HT-29 (cell line): ENCODE results near the gene ANKS1B. TPM values are rescaled to one million over a fixed set of nuclear protein-coding genes. Genes with fewer than 3 reads are reported as not detected.
"Not testable (repeated sequence)": the region's sequence is repeated elsewhere in the genome, so short reads cannot be mapped to it uniquely, and the experiment has no call there.

Experiments
- DNase-seq: peaks from one replicate; pipeline ENCODE4 v3.0.0-alpha.2; 2015; ENCODE audit warnings: low spot score
- total RNA-seq: library from RNA; depleted of rRNA; stranded (reverse); fragments of >200 nt; shearing (Covaris generic); gene quantifications from 2 replicates; pipeline ENCODE4 v1.2.3, GENCODE V29; 2014

ANKS1B gene
- total RNA-seq, 1 experiment from 2014 or later, result not detected

DNA sequence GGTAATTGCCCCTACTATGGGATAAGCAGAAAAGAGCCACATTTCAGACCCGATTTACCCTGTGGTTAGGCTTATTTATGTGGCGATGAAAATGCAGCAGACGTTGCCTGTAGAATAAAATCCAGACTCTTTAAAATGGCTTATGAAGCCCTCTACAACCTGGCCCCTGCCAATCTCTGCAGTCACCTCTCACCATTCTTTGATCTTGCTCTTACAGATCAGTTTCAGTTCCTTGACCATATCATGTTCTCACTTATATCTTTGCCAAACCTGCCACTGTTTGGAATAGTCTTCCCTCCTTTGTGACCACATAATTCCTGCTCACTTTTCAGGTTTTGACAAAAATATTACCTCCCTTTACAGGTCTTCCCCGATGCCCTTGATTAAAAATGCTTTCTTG, 601.5 kb downstream of the ANKS1B start:
- no peak for DNase-seq

- DNase-seq, result no peak
Measured at GRCh38 chr12:99381992-99382391, 602.7 kb downstream of the ANKS1B start.

DNA sequence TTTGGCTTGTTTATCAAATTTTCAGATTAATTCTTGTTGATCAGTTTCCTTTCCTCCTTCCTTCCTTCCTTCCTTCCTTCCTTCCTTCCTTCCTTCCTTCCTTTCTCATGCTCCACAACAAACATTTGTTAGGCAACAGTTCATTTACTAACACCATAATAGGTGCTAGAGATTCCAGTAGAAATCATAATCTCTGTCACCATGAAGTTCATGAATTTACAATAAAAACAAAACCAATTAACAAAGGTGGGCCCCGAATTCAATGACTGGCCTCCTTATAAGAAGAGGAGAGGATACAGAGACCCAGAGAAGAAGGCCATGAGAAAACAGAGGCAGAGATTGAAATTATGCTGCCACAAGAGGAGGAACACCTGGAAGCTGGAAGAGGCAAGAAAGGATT, 604.0 kb downstream of the ANKS1B start:
- DNase-seq, result no peak

DNA sequence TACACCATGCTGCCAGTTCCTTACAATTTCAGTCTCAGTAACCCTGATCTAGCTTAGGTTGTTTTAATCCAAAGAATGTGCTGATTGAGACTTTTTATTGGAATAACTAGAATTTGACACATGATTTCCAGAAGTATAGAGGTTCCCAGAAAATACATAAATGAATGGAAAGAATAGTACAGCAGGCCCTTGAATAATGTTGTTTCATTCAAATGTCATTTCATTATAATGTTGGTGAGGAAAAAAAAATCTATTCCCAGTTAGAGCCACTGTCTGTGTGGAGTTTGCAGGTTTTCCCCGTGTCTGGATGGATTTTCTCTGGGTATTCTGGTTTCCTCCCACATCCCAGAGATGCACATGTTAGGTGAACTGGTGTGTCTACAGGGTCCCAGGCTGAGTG, 610.7 kb downstream of the ANKS1B start:
- DNase-seq, result no peak

DNA sequence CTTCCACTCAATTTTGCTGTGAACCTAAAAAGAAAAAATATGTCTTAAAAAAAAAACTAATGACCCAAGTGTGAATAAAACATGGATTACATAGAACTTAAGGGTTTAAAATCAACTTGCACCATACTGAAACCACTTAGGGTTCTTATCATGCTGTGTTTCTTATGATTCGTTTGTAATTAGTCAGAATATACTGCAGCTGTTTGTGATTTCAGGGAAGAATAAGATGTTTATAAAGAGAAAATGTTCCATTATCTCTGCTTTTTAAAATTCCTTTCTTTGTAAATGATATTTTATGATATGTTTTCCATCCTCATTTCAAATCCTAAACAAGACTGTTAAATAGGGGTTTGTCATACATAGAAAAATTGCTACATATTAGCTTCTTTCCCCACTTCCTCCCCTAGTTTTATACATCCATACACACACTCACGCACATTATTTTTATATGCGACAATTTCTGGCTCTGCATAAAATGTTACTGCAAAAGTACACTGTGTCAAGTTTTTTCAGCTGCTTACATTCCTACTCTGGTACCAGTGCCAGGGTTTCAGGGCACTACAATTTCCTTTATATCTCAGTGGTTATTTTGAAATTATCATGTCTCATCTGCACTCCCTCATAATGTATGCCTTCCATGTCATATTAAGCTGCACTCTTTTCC, 612.3 kb downstream of the ANKS1B start:
- DNase-seq, result no peak

- no peak for DNase-seq
Measured at GRCh38 chr12:99370421-99371138, 614.2 kb downstream of the ANKS1B start.

DNA sequence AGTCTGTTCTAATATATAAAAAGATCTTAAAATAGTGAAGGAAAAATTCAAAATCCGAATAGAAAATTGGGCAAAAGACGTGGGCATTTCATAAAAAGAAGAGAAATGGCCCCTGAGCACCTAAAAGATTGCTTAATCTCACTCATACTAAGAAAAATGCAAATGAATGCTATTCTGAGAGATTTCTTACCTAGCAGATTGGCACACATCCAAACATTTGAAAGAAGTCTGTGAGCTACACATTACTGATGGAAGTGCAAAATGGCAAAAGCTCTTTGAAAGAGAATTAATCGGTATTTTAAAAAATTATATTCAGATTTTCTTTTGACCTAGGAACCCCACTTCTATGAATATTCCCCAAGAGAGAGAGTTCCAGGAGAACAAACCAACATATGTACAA, 617.6 kb downstream of the ANKS1B start:
- no peak for DNase-seq

DNA sequence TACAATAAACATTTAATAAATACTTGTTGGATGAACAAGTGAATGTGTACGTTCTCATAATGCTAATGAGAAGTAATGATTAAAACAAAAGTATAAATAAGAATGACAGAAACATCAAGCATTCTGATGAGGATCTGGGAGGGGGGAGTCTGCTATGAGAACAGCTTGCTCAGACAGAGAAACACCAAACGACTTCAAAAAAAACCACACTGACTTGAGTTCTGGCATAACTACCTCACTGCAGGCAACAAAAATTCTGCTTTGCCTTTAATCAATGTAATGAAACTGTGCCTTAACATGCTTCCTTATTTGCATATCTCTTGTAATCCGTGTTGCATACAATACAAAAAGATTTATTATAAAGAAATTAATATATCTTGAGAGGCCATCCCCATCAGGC, 632.5 kb downstream of the ANKS1B start:
- no peak for DNase-seq

DNA sequence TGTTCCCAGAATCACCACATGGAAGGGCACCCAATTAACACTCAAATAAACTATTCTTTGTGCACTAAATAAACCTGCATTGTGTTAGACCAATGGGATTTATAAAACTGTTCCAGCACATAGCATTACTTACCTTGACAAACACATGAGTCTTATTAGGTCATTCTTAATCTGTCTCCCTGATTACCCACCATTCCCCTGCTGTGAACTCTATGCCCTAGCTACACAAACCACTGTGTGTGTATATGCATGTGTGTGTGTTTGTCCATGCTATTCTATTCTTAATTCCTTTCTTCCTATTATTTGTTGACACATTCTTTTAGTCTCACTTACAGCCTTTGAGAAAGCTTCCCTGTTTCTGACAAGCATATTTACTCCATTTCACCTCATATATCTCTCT, 640.8 kb downstream of the ANKS1B start:
- no peak for DNase-seq

- no peak for DNase-seq
Measured at GRCh38 chr12:99339663-99340062, 645.1 kb downstream of the ANKS1B start.

DNA sequence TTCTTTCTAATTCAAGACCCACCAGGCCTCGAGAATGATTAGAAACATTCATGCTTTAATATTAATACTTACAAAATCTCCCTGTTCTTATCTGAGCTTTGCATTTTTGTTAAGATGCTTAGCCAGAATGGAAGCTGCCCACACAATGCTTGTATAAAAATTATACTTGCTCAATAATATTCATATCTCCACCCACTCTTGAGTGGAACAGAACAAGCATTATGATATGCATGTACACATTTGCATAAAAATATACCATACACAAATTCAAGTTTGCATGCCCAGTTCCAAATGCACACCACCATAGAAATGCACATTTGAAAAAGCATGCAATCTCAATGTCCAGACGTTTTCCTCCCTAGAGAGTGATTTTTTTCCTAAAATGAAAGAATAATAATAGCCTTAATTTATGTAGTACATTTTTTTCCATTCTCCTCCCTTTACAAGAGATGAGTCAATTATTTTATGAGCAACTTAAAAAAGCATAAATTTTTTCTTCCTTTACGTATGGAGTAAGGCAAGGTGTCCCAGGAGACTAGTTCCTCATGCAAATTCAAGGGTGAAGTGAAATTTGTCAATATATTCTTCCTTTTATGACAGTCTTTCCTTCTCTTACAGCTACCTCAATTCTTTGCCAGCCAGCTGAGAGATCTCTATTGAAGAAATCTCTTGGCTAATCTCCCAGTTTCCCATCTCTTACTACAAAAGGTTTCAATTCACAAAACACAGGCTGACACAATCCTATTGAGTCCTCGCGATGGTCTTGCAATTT, 650.3 kb downstream of the ANKS1B start:
- DNase-seq, result no peak

DNA sequence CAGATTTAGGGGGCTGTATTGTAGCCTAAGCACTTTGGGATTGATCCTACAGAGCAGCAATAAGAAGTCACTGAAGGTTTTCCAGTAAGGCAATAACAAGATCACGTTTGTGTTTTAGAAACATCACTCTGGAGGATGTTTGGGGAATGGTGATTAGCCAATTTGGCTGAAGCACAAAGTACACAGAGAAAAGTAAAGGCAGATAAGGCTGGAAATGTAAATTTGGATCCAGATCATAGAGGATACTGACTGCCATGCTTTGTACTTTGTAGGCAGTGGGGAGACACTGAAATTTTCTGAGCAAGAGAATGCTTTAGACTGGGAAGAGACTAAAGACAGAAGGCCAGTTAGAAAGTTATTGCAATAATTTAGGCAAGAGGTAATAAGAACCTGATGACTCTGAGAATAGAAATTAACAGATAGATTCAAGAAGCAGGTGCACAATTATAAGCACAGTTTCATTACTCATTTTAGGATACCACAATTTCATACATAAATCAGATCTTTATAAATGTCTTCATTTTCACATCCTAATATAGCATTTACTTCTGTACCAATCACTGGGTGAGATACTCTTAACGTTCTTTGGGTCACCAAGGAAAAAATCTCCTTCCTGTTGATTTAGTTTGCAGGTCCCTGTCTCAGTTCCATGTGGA, 651.7 kb downstream of the ANKS1B start:
- no peak for DNase-seq

DNA sequence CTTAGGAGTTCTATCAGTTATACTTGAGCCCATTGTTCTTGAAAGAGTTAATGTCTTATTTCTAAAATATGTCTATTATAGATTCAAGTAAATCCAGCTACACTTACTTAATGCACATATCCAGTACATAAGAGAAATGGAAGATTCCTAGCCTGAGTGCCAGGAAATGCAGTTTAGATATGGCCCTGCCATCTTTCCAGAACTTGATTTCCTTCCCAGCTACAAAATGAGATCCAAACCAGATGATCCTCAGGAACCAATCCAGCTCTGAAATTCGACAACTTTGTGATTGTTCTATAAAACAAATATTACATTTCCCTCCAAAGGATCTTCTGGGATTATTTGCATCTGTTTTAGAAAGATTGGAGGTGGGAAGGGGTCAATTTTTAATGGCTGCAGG, 654.5 kb downstream of the ANKS1B start:
- no peak for DNase-seq

GRCh38 chr12:99321210-99321609, 663.5 kb downstream of the ANKS1B start:
- not testable (repeated sequence) for DNase-seq

GRCh38 chr12:99311373-99311772, 673.4 kb downstream of the ANKS1B start:
- DNase-seq, result no peak

GRCh38 chr12:99309812-99310211, 674.9 kb downstream of the ANKS1B start:
- DNase-seq, result no peak

GRCh38 chr12:99302874-99303273, 681.9 kb downstream of the ANKS1B start:
- DNase-seq, result no peak

DNA sequence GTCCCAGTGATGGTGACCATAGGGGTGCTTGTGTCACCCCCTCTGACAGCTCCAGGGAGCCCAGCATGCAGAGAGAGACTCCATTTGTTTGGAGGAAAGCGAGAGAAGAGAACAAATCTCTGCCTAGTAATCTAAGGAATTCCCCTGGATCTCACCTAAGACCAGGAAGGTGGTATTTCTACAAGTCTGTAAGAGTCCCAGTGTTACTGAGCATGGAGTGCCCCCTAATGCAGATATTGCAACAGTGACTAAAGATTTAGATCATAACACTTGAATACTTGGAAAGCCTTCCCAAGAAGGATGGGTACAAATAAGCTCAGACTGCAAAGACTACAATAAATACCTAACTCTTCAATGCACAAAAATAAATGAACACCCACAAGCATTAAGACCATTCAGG, 697.6 kb downstream of the ANKS1B start:
- no peak for DNase-seq

- DNase-seq, result no peak
Measured at GRCh38 chr12:99284161-99284560, 700.6 kb downstream of the ANKS1B start.

DNA sequence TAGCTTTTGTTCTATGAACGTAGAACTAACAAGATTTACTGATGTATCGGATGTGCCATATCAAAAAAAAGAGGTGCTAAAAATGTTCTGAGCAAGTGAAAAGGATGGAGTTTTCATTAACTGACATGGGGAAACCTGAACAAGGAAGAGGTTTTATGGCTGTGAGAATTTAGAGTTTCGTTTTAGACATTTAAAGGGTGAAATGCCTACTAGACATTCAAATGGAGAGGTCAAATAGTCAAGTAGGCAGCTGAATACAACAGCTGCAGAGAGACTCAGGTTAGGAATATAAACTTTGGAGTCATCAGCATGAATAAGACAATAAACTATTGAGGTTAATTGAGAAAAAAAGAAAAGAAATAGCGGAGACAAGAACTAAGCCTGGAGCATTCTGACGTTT, 702.1 kb downstream of the ANKS1B start:
- no peak for DNase-seq

DNA sequence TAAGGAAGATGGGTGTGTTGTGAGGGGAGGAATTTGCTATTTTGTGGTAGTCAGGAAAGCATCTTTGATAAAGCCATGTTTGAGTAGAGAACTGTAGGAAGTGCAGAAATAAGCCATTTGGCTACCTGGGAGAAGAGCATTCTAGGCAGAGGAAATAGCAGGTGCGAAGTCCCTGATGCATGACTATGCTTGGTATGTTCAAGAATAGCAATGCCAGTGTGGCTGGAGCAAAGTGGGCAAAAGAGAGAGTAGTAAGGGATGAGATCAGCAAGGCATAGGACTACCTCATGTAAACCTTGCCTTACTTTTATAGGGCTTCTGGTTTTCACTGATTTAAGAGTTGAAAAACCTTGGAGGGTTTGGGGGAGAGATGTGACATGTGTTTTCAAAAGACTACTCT, 702.6 kb downstream of the ANKS1B start:
- DNase-seq, result no peak

DNA sequence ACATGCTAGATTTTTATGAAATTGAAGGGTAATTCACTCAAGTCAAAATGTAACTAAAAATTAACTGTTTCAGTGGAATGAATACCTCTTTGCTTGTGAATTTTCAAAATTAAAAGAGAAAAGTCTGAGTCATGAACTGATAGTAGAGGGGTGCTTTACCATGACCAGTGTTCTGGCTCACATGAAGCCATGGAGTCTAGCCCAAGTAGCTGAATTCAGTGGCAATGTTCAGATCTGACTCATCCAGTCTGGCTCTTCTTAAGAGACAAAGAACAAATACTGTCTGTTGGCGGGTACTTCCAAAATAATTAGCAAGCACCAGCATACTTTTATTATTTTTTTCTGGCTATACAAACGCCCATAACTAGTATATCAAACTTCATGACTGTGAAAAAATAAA, 703.5 kb downstream of the ANKS1B start:
- no peak for DNase-seq
